Endothelial cell (in vitro differentiated cells): ENCODE data around the gene ZNF518A. TPM values are rescaled to one million over a fixed set of nuclear protein-coding genes. Genes with fewer than 3 reads are reported as not detected.

Source experiments
- DNase-seq: peaks from one replicate; pipeline ENCODE4 v3.0.0; 2021; ENCODE audit warnings: low spot score
- H3K27ac Mint-ChIP-seq: one replicate; pipeline ENCODE4 v1.8.0; 2021; ENCODE audit warnings: mixed read lengths, inconsistent platforms; ENCODE audit not compliant: unreplicated experiment
- H3K27me3 Mint-ChIP-seq: one replicate; pipeline ENCODE4 v1.8.0; 2021; ENCODE audit warnings: mild to moderate bottlenecking, moderate library complexity, mixed read lengths, inconsistent platforms; ENCODE audit not compliant: unreplicated experiment
- H3K36me3 Mint-ChIP-seq: one replicate; pipeline ENCODE4 v1.8.0; 2021; ENCODE audit warnings: mild to moderate bottlenecking, low read depth, mixed read lengths, inconsistent platforms; ENCODE audit not compliant: unreplicated experiment
- H3K4me1 Mint-ChIP-seq: one replicate; pipeline ENCODE4 v1.8.0; 2021; ENCODE audit warnings: mild to moderate bottlenecking, mixed read lengths, inconsistent platforms; ENCODE audit not compliant: unreplicated experiment
- H3K4me3 Mint-ChIP-seq: one replicate; pipeline ENCODE4 v1.8.0; 2021; ENCODE audit warnings: mild to moderate bottlenecking, mixed read lengths, inconsistent platforms; ENCODE audit not compliant: unreplicated experiment
- H3K9me3 Mint-ChIP-seq: one replicate; pipeline ENCODE4 v1.8.0; 2021; ENCODE audit warnings: mixed read lengths, inconsistent platforms; ENCODE audit not compliant: unreplicated experiment
- CTCF ChIP-seq: fragments of 200-600 bp; sonication (generic); IDR thresholded peaks from one replicate; pipeline ENCODE4 v1.5.0; 2021; ENCODE audit warnings: antibody characterized with exemption; ENCODE audit not compliant: unreplicated experiment
- total RNA-seq: library from RNA; stranded (reverse); fragmentation: NEBNext Ultra II Directional; extraction: Animal tissue kit (Norgen Biotek cat#: 25700); gene quantifications from one replicate; pipeline ENCODE4 v1.2.1, GENCODE V29; 2021; ENCODE audit not compliant: unreplicated experiment

Gene ZNF518A
- total RNA-seq, 1 donor from 2014 or later = 47.8 TPM

DNA sequence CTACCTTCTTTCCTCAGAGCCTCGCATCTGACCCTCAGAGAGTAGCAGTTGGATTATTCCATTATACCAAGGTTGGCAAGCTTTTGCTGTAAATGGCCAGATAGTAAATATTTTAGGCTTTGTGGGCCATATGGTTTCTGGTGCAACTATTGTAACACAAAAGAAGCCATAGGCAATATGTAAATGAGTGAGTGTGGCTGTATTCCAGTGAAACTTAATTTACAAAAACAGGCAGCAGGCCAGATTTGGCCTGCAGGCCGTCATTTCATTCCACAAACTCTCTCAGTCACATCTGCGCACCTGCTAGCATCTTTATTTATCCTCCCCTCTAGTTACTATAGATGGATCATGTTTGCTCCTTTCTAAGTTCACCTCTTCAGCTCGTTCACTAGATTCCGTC is 6.7 kb downstream of the ZNF518A start:
- Mint-ChIP-seq H3K27me3 (no peaks in the 10 kb centered on the region), H3K4me1 (peaks cover 4% of the 10 kb centered on the region), H3K36me3 (peaks cover 18% of the 10 kb centered on the region), H3K27ac (no peak overlapping the region), H3K9me3 (no peaks in the 10 kb centered on the region), H3K4me3 (no peak overlapping the region)
- DNase-seq = no peak
- no peak for TF ChIP-seq CTCF

GRCh38 chr10:96137567-96137966 is 7.5 kb downstream of the ZNF518A start:
- H3K27me3 Mint-ChIP-seq = no peaks in the 10 kb centered on the region
- no peak overlapping the region for H3K27ac Mint-ChIP-seq

DNA sequence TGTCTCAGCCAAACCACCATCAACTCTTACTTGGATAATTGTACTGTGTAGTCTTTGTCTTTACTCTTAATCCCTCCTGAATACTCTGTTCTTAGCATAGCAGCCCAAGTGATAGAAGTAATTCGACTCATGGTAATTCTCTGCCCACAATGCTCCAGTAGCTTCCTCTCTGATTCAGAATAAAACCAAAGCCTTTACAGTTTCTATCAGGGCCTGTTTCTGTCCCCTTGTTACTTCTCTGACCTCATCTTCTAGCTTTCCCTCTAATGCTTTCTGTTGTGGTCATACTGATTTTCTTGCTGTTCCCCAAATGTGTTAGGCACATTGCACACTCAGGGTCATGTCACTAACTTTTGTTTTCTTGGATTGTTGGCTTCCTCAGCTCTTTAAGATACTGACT is 8.0 kb downstream of the ZNF518A start:
- no peak for TF ChIP-seq CTCF
- Mint-ChIP-seq H3K4me3 (no peak overlapping the region), H3K27me3 (no peaks in the 10 kb centered on the region), H3K9me3 (no peaks in the 10 kb centered on the region), H3K4me1 (peaks cover 10% of the 10 kb centered on the region), H3K36me3 (peaks cover 20% of the 10 kb centered on the region), H3K27ac (no peak overlapping the region)
- DNase-seq = no peak

More at GRCh38 chr10:96137567-96137966, 7.5 kb downstream of the ZNF518A start:
- no peak overlapping the region for H3K4me3 Mint-ChIP-seq
- TF ChIP-seq CTCF = no peak
- peaks cover 18% of the 10 kb centered on the region for H3K36me3 Mint-ChIP-seq
- DNase-seq = no peak
- peaks cover 6% of the 10 kb centered on the region for H3K4me1 Mint-ChIP-seq
- no peaks in the 10 kb centered on the region for H3K9me3 Mint-ChIP-seq

DNA sequence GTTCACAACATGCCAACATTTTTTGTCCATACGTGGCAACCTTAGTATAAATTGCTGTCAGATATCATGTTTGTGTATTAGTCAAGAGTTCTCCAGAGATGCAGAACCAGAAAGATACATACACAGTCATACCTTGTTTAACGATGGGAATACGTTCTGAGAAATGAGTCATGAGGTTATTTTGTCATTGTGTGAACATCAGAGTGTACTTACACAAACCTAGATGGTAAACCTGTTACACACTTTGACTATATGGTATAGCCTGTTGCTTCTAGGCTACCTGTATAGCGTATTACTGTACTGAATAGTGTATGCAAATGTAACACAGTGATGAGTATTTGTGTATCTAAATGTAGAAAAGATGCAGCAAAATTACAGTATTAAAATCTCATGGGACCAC is 22.3 kb downstream of the ZNF518A start:
- no peak for TF ChIP-seq CTCF
- Mint-ChIP-seq H3K9me3 (no peaks in the 10 kb centered on the region), H3K27ac (no peak overlapping the region), H3K4me3 (no peak overlapping the region), H3K27me3 (peaks cover 5% of the 10 kb centered on the region), H3K36me3 (peaks cover 35% of the 10 kb centered on the region), H3K4me1 (peaks cover 8% of the 10 kb centered on the region)
- no peak for DNase-seq

DNA sequence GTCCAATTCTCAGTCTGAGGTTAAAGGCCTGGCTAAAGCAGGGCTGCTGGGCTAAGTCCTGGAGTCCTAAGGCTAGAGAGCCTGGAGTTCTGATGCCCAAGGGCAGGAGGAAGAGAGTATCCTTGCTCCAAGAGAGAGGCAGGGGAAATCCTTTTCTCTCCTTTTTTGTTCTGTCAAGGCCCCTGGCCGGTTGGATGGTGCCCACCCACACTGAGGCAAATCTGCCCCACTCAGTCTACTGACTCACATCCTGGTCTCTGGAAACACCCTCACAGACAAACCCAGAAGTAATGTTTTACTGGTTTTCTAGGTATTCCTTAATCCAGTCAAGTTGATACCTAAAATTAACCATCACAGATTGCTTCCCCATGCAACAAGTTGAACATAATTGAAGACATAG is 23.0 kb downstream of the ZNF518A start:
- peaks cover 5% of the 10 kb centered on the region for H3K27me3 Mint-ChIP-seq
- peaks cover 29% of the 10 kb centered on the region for H3K36me3 Mint-ChIP-seq
- H3K4me3 Mint-ChIP-seq = peak overlapping the region; percentile 31
- H3K9me3 Mint-ChIP-seq = no peaks in the 10 kb centered on the region
- H3K4me1 Mint-ChIP-seq = peaks cover 1% of the 10 kb centered on the region
- no peak for TF ChIP-seq CTCF
- H3K27ac Mint-ChIP-seq = no peak overlapping the region
- no peak for DNase-seq
